GM19463 (cell line): ENCODE data around the gene TAS2R40.
A peak's percentile ranks its signal among the peaks of the same experiment; 100 is the strongest.
"Not testable (repeated sequence)": the region's sequence is repeated elsewhere in the genome, so short reads cannot be mapped to it uniquely, and the experiment has no call there.

ENCODE experiments used
- ATAC-seq: cut with Tn5 transposase; IDR thresholded peaks from one replicate; pipeline ENCODE4 v1.9.1; 2021; ENCODE audit warnings: mild to moderate bottlenecking, moderate library complexity; ENCODE audit not compliant: unreplicated experiment

TAS2R40 gene

DNA sequence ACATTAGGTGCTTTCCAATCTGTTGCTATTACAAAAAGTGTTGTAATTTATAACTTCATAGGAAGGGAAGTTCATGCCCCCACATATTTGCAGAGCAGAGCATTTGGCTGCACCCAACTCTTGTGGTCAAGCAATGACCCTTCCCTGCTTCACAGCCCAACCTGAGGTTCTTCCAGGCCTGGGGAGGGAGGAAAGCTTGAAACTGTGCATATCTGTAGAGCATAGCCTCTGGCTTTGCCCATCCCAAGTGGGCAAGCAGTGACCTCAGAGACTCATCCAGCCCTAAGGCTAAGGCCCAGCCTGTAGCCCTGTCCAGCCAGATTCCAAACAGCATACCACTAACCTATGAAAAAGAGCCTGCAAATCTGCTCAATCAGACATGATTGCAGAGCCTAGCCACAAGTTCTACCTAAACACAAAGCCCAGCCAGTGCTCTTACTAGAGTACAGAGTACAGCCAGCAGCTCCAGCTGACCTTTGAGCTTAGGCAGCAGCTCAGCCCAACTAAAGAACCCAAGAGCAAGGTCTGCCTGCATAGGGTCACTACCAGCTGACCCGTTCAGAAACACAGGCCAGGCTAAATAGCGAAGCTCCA, 27.0 kb downstream of the TAS2R40 start:
- no peak for ATAC-seq

- no peak for ATAC-seq
Measured at GRCh38 chr7:143250199-143250598, 28.4 kb downstream of the TAS2R40 start.

DNA sequence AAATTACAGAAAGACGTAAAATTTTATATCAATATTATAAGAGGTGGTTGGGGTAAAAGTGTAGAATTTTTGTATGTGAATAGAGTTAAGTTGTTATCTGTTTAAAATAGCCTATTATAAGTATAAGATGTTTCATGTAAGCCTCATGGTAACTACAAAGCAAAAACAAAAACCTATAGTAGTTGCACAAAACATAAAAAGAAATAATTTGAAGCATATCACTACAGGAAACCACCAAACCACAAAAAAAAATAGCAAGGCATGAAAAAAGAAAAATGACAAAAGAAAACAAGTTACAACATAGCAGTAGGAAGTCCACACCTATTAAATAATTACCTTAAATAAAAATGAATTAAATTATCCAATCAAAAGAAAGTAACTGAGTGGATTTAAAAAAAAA, 29.0 kb downstream of the TAS2R40 start:
- no peak for ATAC-seq

DNA sequence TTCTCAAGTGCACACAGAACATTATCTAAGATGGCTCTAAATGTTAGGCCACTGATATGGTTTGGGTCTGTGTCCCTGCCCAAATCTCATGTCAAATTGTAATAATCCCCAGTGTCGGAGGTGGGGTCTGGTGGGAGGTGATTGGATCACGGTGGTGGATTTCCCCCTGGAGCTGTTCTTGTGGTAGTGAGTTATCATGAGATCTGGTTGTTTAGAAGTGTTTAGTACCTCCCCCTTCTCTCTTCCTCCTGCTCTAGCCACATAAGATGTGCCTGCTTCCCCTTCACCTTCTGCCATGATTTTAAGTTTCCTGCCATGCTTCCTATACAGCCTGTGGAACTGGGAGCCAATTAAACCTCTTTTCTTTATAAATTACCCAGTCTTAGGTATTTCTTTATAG, 30.2 kb downstream of the TAS2R40 start:
- no peak for ATAC-seq

DNA sequence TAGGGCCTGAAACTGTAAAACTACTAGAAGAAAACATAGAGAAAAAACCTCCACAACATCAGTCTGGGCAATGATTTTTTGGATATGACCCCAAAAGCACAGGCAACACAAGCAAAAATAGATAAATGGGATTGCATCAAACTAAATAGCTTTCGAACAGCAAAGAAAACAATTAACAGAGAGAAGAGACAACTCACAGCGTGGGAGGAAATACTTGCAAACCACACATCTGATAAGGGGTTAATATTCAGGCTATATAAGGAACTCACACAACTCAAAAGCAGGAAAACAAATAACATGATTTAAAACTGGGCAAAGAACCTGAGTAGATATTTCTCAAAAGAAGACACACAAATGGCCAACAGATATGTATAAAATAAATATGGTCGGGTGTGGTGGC, 33.7 kb downstream of the TAS2R40 start:
- ATAC-seq = no peak

GRCh38 chr7:143256325-143256724, 34.5 kb downstream of the TAS2R40 start:
- no peak for ATAC-seq

DNA sequence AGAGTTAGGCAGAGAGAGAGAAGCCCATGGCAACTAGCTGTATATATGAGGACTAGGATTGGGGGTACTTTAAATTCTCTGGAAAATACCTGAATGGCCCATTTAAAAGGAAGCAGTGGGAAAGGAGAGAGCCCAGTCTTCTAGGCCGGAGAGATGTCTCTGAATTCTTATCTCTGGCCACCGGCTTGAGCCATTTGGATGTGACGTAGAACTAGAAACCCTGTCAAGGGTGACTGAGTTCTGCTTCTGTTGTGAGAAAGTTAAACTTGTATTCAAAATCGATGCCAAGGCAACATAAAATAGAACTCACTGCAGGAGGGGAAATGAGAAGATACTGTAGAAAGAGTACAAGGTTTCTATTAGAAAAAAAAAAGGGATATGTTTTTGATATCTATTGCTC, 35.1 kb downstream of the TAS2R40 start:
- peak; percentile 67 for ATAC-seq

DNA sequence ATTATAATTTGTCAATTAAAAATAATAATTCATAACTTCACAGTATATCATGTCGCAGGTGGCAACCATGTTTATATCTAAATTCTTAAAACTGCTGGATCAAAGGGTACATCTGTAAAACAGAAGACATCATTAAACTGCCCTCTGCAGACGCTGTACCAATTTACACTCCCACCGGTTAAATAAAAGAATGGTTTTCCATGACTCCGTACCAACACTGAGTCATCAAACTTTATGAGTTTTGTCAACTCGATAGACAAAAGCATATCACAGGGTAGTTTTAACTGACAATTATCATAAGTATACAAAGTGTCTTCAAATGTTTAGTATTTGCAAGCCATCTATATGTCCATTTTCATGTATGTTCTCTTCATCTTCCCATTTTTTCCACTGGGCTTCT, 35.7 kb downstream of the TAS2R40 start:
- no peak for ATAC-seq

DNA sequence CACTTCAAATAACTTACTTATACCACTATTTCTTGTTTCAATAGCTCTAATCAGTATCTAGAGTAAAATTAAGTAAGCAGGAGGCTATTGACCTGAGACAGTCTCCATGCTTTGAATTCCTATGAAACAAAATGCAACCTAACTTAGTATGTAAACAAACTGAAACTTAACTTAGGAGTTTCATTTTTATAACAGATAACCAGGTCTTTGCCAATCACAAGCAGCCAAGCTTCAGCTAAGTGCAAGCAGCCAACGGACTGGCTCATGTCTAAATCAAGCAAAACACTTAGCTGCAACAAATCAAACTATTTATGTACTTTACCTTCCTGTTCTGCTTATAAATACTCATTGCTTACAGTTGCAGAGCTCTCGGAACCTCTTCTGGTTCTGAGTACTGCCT, 37.0 kb downstream of the TAS2R40 start:
- no peak for ATAC-seq

- ATAC-seq = no peak
Measured at GRCh38 chr7:143259765-143260164, 37.9 kb downstream of the TAS2R40 start.

DNA sequence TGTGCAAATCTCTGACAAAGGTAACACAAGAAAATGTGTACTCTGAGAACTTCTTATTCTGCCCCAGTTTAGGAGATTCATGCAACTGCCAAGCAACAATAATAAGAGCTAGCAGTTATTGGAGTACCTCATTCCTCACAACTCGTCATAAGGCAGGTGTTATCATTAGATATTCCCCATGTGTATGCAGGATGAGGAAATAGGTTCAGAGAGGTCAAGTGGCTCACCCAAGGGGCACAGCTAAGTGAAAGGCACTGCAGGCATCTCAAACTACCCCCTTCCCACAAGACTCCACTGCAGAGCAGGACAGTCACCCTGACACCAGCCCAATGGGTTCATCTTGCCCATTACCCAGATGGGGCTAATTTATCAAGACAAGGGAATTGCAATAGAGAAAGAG, 40.1 kb downstream of the TAS2R40 start:
- ATAC-seq = no peak

- ATAC-seq = peak; percentile 98
Measured at GRCh38 chr7:143263266-143264195, 41.7 kb downstream of the TAS2R40 start, which contains the start of gene GSTK1. GSTK1 (plus strand) TSS chr7:143263441; CDS start chr7:143263514, 73 bp downstream.

DNA sequence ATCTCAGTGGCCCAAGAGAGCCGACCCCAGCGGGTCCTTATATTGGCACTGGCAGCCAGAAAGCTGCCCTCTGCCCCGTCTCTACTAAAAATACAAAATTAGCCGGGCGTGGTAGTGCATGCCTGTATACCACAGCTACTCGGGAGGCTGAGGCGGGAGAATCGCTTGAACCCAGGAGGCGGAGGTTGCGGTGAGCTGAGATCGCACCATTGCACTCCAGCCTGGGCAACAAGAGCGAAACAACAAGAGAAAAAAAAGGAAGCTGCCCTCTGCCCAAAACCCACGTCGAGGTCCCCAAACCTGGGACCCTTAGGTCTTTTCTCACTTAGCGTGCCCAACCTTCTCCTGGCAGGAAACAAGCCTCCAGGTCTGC, 42.3 kb downstream of the TAS2R40 start:
- ATAC-seq = not testable (repeated sequence)

DNA sequence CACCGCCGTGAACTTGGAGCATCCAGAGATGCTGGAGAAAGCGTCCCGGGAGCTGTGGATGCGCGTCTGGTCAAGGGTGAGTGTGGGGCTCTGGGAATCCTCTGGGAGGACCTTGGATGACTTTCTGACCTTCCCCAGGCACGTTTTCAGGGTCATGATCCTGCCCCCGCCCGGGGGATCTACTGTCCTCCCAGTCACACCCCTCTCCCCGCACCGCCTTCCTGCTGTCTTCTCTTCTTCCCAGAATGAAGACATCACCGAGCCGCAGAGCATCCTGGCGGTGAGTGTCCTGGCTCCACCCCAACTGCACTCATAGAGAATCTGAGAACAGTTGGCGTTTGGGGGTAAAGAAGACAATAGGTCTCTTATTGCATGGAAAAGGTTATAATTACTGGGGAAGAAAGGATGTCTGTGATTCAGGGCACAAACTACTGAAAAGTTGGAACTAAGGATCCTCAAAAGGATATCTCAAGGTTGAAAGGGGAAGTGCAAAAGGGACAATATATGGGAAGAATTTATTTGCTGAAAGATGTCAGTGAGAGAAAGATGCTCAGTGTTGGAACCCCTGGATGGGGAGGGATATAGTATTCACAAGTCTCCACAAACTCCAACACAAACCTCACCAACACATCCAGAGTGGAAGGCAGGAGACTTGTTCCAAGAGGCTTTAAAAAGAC, 43.3 kb downstream of the TAS2R40 start:
- no peak for ATAC-seq

GRCh38 chr7:143269251-143269650, 47.4 kb downstream of the TAS2R40 start:
- ATAC-seq = no peak

- ATAC-seq = no peak
Measured at GRCh38 chr7:143271240-143271639, 49.4 kb downstream of the TAS2R40 start.
